Chondrocyte (in vitro differentiated cells): Measurements from ENCODE around the gene GPR141. TPM values are rescaled to one million over a fixed set of nuclear protein-coding genes. Genes with fewer than 3 reads are reported as not detected.

ENCODE experiments used
- DNase-seq: peaks from one replicate; pipeline ENCODE4 v3.0.0; 2021; ENCODE audit warnings: mixed read lengths, low spot score
- H3K27ac Mint-ChIP-seq: one replicate; pipeline ENCODE4 v1.8.0; 2021; ENCODE audit warnings: mild to moderate bottlenecking, moderate library complexity, mixed read lengths; ENCODE audit not compliant: unreplicated experiment
- H3K27me3 Mint-ChIP-seq: 2 replicates; pipeline ENCODE4 v1.8.0; 2021; ENCODE audit warnings: low read depth, mixed read lengths
- H3K36me3 Mint-ChIP-seq: 2 replicates; pipeline ENCODE4 v1.8.0; 2021; ENCODE audit warnings: low read depth, mixed read lengths
- H3K4me1 Mint-ChIP-seq: 2 replicates; pipeline ENCODE4 v1.8.0; 2021; ENCODE audit warnings: low read depth, mild to moderate bottlenecking, mixed read lengths
- H3K4me3 Mint-ChIP-seq: one replicate; pipeline ENCODE4 v1.8.0; 2021; ENCODE audit warnings: mild to moderate bottlenecking, moderate library complexity, mixed read lengths; ENCODE audit not compliant: unreplicated experiment
- H3K9me3 Mint-ChIP-seq: 2 replicates; pipeline ENCODE4 v1.8.0; 2021; ENCODE audit warnings: low read depth, mixed read lengths
- total RNA-seq: library from RNA; stranded (reverse); gene quantifications from 3 replicates; pipeline ENCODE4 v1.2.1, GENCODE V29; 2021
- TF ChIP-seq, protein P1 (sequence below): fragments of 200-600 bp; sonication (generic); IDR thresholded peaks from 2 replicates; pipeline ENCODE4 v1.5.0; 2021; ENCODE audit warnings: antibody characterized with exemption, mild to moderate bottlenecking, moderate library complexity

Gene GPR141
- total RNA-seq, 1 donor from 2014 or later: not detected

DNA sequence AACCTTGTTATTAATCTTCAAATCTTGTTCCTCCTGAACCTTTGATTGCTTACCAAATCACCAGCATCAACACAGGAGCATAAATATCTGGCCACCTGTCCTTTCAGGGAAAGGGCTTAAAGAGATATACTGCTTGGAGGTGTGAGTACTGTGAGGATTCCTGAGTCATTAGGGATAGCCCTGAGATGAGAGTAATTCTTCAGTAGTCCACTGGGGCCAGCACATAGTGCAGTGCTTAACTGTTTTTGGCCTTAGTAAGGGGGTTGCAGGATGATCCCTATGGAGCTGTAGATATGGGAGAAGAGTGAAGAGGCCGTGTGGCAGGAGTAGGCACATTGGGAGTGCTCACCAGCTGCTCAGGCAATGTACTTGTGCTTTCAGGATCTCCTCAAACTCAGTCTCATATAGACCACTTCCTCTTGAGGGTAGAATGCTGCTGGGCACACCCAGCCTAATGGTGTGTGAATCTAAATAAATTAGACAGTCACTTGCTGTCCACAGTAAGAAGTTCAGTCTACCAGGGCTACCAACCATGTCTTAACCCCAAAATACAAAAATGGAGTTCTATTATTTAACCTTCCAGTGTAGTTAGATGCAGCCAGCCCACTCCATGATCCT is 26.5 kb upstream of the GPR141 start:
- H3K27ac Mint-ChIP-seq: no peak overlapping the region
- H3K27me3 Mint-ChIP-seq: peaks cover 1% of the 10 kb centered on the region
- TF ChIP-seq, protein P1, sequence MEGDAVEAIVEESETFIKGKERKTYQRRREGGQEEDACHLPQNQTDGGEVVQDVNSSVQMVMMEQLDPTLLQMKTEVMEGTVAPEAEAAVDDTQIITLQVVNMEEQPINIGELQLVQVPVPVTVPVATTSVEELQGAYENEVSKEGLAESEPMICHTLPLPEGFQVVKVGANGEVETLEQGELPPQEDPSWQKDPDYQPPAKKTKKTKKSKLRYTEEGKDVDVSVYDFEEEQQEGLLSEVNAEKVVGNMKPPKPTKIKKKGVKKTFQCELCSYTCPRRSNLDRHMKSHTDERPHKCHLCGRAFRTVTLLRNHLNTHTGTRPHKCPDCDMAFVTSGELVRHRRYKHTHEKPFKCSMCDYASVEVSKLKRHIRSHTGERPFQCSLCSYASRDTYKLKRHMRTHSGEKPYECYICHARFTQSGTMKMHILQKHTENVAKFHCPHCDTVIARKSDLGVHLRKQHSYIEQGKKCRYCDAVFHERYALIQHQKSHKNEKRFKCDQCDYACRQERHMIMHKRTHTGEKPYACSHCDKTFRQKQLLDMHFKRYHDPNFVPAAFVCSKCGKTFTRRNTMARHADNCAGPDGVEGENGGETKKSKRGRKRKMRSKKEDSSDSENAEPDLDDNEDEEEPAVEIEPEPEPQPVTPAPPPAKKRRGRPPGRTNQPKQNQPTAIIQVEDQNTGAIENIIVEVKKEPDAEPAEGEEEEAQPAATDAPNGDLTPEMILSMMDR: no peak
- H3K9me3 Mint-ChIP-seq: peaks cover 4% of the 10 kb centered on the region
- no peak for DNase-seq
- no peaks in the 10 kb centered on the region for H3K4me1 Mint-ChIP-seq
- no peak overlapping the region for H3K4me3 Mint-ChIP-seq
- no peaks in the 10 kb centered on the region for H3K36me3 Mint-ChIP-seq

DNA sequence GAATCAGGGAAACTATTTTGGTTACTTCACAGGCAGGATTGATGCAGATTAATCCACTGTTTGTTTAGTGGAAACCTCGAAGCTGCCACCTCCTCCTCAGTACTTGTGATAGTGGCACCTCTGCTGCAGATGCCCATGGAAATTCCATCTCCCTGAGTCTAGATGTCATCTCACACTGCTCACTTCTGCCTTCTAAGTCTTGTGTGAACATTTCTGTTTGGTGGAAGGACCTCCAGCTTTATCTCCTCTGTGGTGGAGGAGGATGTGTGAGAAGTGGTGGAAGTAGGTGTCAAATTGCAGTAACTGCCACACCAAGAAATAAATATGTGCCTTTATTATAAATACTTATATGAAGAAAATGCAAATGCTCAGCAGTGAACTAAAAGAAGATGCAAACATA is 25.8 kb upstream of the GPR141 start:
- Mint-ChIP-seq H3K27ac (no peak overlapping the region), H3K4me1 (no peaks in the 10 kb centered on the region), H3K27me3 (peaks cover 1% of the 10 kb centered on the region), H3K4me3 (no peak overlapping the region), H3K9me3 (no peaks in the 10 kb centered on the region), H3K36me3 (no peaks in the 10 kb centered on the region)
- DNase-seq: no peak
- TF ChIP-seq, protein P1: no peak

DNA sequence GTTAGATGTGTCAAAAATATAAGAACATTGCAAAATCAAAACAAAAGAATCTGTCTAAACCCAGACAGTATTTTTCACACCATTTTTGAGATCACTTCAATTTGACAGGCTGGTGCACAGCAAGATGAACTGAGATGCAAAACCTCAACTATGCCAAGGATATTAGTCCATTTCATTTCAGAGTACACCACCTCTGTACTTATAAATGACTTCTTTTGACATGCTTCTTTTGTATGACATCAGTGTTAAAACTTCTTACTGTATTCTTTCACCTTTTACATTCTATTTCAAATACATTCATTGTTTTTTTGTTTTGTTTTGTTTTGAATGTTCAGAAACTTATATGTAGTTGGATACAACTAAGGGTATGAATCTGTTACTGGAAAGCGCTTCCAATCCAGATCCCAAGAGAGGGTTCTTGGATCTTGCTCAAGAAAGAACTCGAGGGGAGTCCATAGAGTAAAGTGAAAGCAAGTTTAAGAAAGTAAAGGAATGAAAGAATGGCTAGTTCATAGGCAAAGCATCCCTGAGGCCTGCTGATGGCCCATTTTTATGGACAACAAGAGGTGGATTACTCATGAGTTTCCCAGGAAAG is 23.5 kb upstream of the GPR141 start:
- TF ChIP-seq, protein P1: no peak
- DNase-seq: no peak
- peaks cover 3% of the 10 kb centered on the region for H3K27me3 Mint-ChIP-seq
- H3K4me1 Mint-ChIP-seq: no peaks in the 10 kb centered on the region
- H3K9me3 Mint-ChIP-seq: no peaks in the 10 kb centered on the region
- no peaks in the 10 kb centered on the region for H3K36me3 Mint-ChIP-seq
- no peak overlapping the region for H3K4me3 Mint-ChIP-seq
- H3K27ac Mint-ChIP-seq: no peak overlapping the region

DNA sequence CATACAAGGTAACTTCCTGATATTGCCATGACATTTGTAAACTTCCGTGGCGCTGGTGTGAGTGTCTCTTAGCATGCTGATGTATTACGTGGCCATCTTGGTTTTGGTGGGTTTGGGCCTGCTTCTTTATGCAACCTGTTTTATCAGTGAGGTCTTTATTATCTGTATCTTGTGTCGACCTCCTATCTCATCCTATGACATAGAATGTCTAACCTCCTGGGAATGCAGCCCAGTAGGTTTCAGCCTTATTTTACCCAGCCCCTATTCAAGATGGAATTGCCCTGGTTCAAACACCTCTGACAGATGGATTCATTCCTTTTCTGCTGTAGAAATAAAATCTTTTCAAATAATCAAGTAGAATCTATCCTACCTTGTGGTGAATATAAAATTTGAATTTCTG is 23.0 kb upstream of the GPR141 start:
- TF ChIP-seq, protein P1: no peak
- no peaks in the 10 kb centered on the region for H3K9me3 Mint-ChIP-seq
- no peak for DNase-seq
- no peak overlapping the region for H3K4me3 Mint-ChIP-seq
- no peaks in the 10 kb centered on the region for H3K4me1 Mint-ChIP-seq
- peaks cover 3% of the 10 kb centered on the region for H3K27me3 Mint-ChIP-seq
- no peaks in the 10 kb centered on the region for H3K36me3 Mint-ChIP-seq
- no peak overlapping the region for H3K27ac Mint-ChIP-seq

DNA sequence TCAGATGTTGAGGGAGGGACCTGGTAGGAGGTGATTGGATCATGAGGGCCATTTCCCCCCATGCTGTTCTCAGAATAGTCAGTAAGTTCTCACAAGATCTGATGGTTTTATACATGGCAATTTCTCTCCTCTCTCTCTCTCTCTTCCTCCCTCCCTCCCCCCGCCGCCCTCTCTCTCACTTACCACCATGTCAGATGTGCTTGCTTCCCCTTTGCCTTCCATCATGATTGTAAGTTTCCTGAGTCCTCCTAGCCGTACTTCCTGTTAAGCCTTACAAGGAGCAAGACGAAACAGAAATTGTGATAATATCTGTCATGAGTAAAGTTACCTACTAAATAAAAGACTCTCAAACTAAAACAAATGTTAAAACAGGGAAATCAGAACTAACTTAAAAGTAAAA is 19.9 kb upstream of the GPR141 start:
- Mint-ChIP-seq H3K27me3 (peaks cover 3% of the 10 kb centered on the region), H3K4me3 (no peak overlapping the region), H3K4me1 (no peaks in the 10 kb centered on the region), H3K36me3 (no peaks in the 10 kb centered on the region), H3K9me3 (no peaks in the 10 kb centered on the region), H3K27ac (no peak overlapping the region)
- TF ChIP-seq, protein P1: no peak
- DNase-seq: no peak
